K562 (cell line): Measurements from ENCODE around the gene AKAP14. TPM values are rescaled to one million over a fixed set of nuclear protein-coding genes. Genes with fewer than 3 reads are reported as not detected.
"Not testable (repeated sequence)": the region's sequence is repeated elsewhere in the genome, so short reads cannot be mapped to it uniquely, and the experiment has no call there.

Source experiments
- ATAC-seq: fragments of 200-7000 bp; cut with Tn5 transposase; 3 replicates; pipeline ENCODE4 v1.9.1; 2020; ENCODE audit warnings: moderate library complexity
- BruUV-seq: library from RNA; stranded (reverse); fragments of 400-500 nt; replicated peaks from 2 replicates; lab custom pipeline; 2021; lab: Mats Ljungman, UMichigan
- CTCF ChIA-PET: fragments of 300-600 bp; formaldehyde crosslinking; extraction: SDS; loops from one replicate; lab custom pipeline; 2021; ENCODE audit warnings: low intra/inter-chr PET ratio; lab: Yijun Ruan, JAX
- POLR2A ChIA-PET: fragments of 300-600, 350-650 bp; sonication (Branson Sonifier 250); formaldehyde crosslinking; extraction: SDS; loops from one replicate; lab custom pipeline; 2021; ENCODE audit warnings: antibody characterized with exemption, inconsistent platforms; lab: Yijun Ruan, JAX
- DNase-seq, 4 experiments: peaks; one replicate each; pipeline versions ENCODE4 v3.0.0 to v3.0.0-alpha.2; 2011 to 2018; ENCODE audit warnings: low spot score in 3 of 4, mixed read lengths in 3 of 4; ENCODE audit errors: extremely low read depth in 1 of 4
- FAIRE-seq: peaks from 2 replicates; lab custom pipeline; 2011; peaks lifted over from hg19 to GRCh38; lab: Jason Lieb, UNC
- H2AFZ ChIP-seq: 2 replicates; pipeline ENCODE4 v1.6.0; 2011; ENCODE audit warnings: low read depth, low read length, control low read depth, inconsistent platforms
- H3K27ac ChIP-seq: fragments of 200-600 bp; 3 replicates; pipeline ENCODE4 v1.8.0; 2011; ENCODE audit warnings: low read depth, mild to moderate bottlenecking, control low read depth, inconsistent platforms, low read length, moderate library complexity, mixed read lengths; ENCODE audit errors: extremely low read depth
- H3K27me3 ChIP-seq, 2 experiments: fragments of 300-600 bp in 1 of 2; 2 replicates in 1 of 2; 3 replicates in 1 of 2; pipeline versions ENCODE4 v1.6.0 to v1.8.0; 2011; ENCODE audit warnings: inconsistent platforms in 2 of 2, low read length in 2 of 2, mild to moderate bottlenecking in 1 of 2, mixed read lengths in 1 of 2, moderate library complexity in 1 of 2; ENCODE audit not compliant: control insufficient read depth in 2 of 2, insufficient read depth in 2 of 2
- H3K36me3 ChIP-seq: fragments of 300-600 bp; 3 replicates; pipeline ENCODE4 v1.8.0; 2011; ENCODE audit warnings: mild to moderate bottlenecking, low read length, inconsistent platforms; ENCODE audit not compliant: control insufficient read depth, insufficient read depth
- H3K4me1 ChIP-seq, 2 experiments: fragments of 200-600 bp in 1 of 2; replicated peaks in 1 of 2; 2 replicates in 1 of 2; 3 replicates in 1 of 2; pipeline versions ENCODE4 v1.5.1 to v1.8.0; 2011; ENCODE audit warnings: inconsistent platforms in 2 of 2, low read length in 2 of 2, mild to moderate bottlenecking in 1 of 2, mixed read lengths in 1 of 2, moderate library complexity in 1 of 2; ENCODE audit not compliant: control insufficient read depth in 2 of 2, insufficient read depth in 2 of 2
- H3K4me2 ChIP-seq: 2 replicates; pipeline ENCODE4 v1.6.1; 2011; ENCODE audit warnings: low read length, control low read depth, inconsistent platforms, mixed read lengths; ENCODE audit not compliant: insufficient read depth
- H3K4me3 ChIP-seq: fragments of 200-600 bp; sonication (generic), shearing (Covaris generic); 2 replicates; pipeline ENCODE4 v1.5.1; 2016; ENCODE audit warnings: control low read depth, inconsistent platforms
- H3K79me2 ChIP-seq: fragments of 200-600 bp; 3 replicates; pipeline ENCODE4 v1.8.0; 2011; ENCODE audit warnings: low read length, inconsistent platforms; ENCODE audit not compliant: control insufficient read depth, insufficient read depth
- H3K9ac ChIP-seq, 2 experiments: 2 replicates each; pipeline versions ENCODE4 v1.6.0 to v1.6.1; 2011; ENCODE audit warnings: low read depth in 2 of 2, low read length in 2 of 2, control low read depth in 1 of 2, inconsistent platforms in 1 of 2, mild to moderate bottlenecking in 1 of 2, mixed read lengths in 1 of 2; ENCODE audit not compliant: insufficient read depth in 1 of 2
- H3K9me1 ChIP-seq: one replicate; pipeline ENCODE4 v1.6.0; 2011; ENCODE audit warnings: inconsistent platforms, mild to moderate bottlenecking, low read length, moderate library complexity; ENCODE audit not compliant: control insufficient read depth, insufficient read depth
- H3K9me3 ChIP-seq: replicated peaks from 2 replicates; pipeline ENCODE4 v1.5.1; 2011; ENCODE audit warnings: low read depth, low read length, inconsistent platforms; ENCODE audit not compliant: control insufficient read depth, insufficient read depth
- H4K20me1 ChIP-seq: replicated peaks from 2 replicates; pipeline ENCODE4 v1.6.1; 2011; ENCODE audit warnings: low read length, inconsistent platforms, mixed read lengths; ENCODE audit not compliant: control insufficient read depth, insufficient read depth
- DIDO1 ChIP-seq: fragments of 450-650 bp; IDR thresholded peaks from 2 replicates; pipeline ENCODE4 v1.6.1; 2016; ENCODE audit warnings: low read depth, missing biosample characterization, missing genetic modification characterization
- KDM2B ChIP-seq: fragments of 250-450 bp; sonication (Bioruptor Pico); IDR thresholded peaks from 2 replicates; pipeline ENCODE4 v1.8.0; 2021; ENCODE audit warnings: mild to moderate bottlenecking, moderate library complexity
- MAFK ChIP-seq: IDR thresholded peaks from 2 replicates; pipeline ENCODE4 v1.6.1; 2011; ENCODE audit warnings: low read length, improper control_type of control experiment
- NFYB ChIP-seq: IDR thresholded peaks from 2 replicates; pipeline ENCODE4 v1.6.1; 2011; ENCODE audit warnings: mild to moderate bottlenecking, moderate library complexity; ENCODE audit not compliant: insufficient read length; ENCODE audit errors: extremely low read depth
- NR4A1 ChIP-seq, 2 experiments: fragments of 250-450 bp in 1 of 2; fragments of 450-650 bp in 1 of 2; sonication (Bioruptor Pico) in 1 of 2; IDR thresholded peaks; 2 replicates each; pipeline versions ENCODE4 v1.4.0 to v1.6.1; 2016 to 2020; ENCODE audit warnings: mild to moderate bottlenecking in 2 of 2, missing compliant biosample characterization in 1 of 2, missing genetic modification characterization in 1 of 2, moderate library complexity in 1 of 2
- REST ChIP-seq, 2 experiments: fragments of 450-650 bp; formaldehyde crosslinking in 1 of 2; IDR thresholded peaks; 2 replicates each; pipeline versions ENCODE4 v1.4.0 to v1.6.1; 2014 to 2020; ENCODE audit warnings: mild to moderate bottlenecking in 2 of 2, borderline replicate concordance in 1 of 2, low read depth in 1 of 2
- ZBTB33 ChIP-seq: sonication (generic); formaldehyde crosslinking; IDR thresholded peaks from 2 replicates; pipeline ENCODE4 v1.8.1; 2023; ENCODE audit warnings: mild to moderate bottlenecking, missing genetic modification reagents
- WGBS: fragments of 100-300 bp; shearing (Covaris generic); methylation state at CpG from one replicate; pipeline ENCODE4 v1.1.6; 2016; ENCODE audit warnings: low coverage, mixed read lengths; ENCODE audit not compliant: insufficient coverage; ENCODE audit errors: missing lambda C conversion rate; 5-methylcytosine and 5-hydroxymethylcytosine counted together
- in situ Hi-C: fragments of 300-500 bp; cut with MboI; formaldehyde crosslinking; loops from 4 replicates; pipeline ENCODE4 v1.15.0; 2018; ENCODE audit warnings: inconsistent platforms, mixed read lengths
- intact Hi-C: fragments of 100-400 bp; cut with micrococcal nuclease; formaldehyde crosslinking; loops from 2 replicates; pipeline ENCODE4 v1.14.2; 2022
- polyA plus RNA-seq, 8 experiments: library from polyadenylated mRNA; depleted of rRNA in 4 of 8; stranded (reverse) in 5 of 8; unstranded in 3 of 8; fragments of >200 nt; fragmentation: Nextera tagmentation in 2 of 8; fragmentation: Illumina TruSeq in 1 of 8; extraction: Ambion mirVana in 2 of 8; extraction: Trizol in 1 of 8; gene quantifications; 2 replicates each; pipeline versions ENCODE4 v1.2.1 to v1.2.3, GENCODE V29; 2011 to 2014; ENCODE audit warnings: inconsistent platforms in 1 of 8, missing spikeins in 1 of 8
- total RNA-seq, 7 experiments: library from RNA; depleted of rRNA in 6 of 7; stranded (reverse); fragments of >200 nt in 6 of 7; fragmentation: Illumina TruSeq in 2 of 7; extraction: Trizol in 2 of 7; gene quantifications; 2 replicates each; pipeline versions ENCODE4 v1.2.1 to v1.2.3, GENCODE V29; 2011 to 2021; ENCODE audit warnings: low replicate concordance in 1 of 7

Gene AKAP14
- total and polyA plus RNA-seq, 9 of the 15 experiments (the other 6 are each of a cell fraction or from before 2014, with no cell fraction given) = not detected

DNA sequence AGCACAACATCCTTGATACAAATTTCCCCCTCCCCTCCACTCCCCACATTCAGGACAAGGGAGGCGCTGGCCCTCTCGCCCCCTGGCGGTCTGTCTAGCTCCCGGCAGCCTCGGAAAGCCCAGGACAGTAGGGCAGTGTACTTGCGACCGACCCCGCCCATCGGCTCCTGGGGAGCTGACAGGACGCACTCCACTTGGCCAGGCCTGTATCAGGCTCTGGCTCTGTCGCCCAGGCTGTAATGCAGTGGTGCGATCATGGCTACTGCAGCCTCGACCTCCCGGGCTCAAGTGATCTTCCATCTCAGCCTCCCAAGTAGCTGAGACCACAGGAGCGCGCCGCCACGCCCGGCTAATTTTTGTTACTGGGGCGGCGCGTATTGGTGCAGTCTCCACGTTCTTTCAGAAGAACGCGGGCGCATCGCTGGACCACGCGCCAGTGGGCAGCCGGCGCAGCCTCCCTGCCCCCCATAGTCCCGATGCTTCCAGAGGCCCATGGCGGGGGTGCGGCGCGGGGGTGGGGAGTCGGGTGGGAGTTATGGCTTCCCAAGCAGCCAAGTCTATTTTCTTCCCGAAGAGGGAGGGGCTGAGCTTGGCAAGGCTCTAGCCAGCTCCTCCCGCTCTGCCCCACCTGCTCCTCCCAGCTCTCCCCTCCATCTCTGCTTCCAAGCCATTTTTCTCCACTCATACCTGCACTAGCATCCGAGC is 7.8 kb upstream of the AKAP14 start (continued):
- 0 out of 2 replicates have a peak, but pooled peaks have one; percentile 10 for TF ChIP-seq REST (IDR thresholded peaks at IDR 0.05; ENCODE audit: borderline replicate concordance)
- no peak for TF ChIP-seq REST (CRISPR knock-in tag; IDR thresholded peaks at IDR 0.05; ENCODE audit: low read depth)
- 0 out of 2 replicates have a peak, but pooled peaks have one; percentile 18 for TF ChIP-seq ZBTB33 (CRISPR knock-in tag)
- TF ChIP-seq NFYB = no peak
- no peak for TF ChIP-seq MAFK
- no peak for TF ChIP-seq KDM2B (CRISPR knock-in tag)
- TF ChIP-seq DIDO1 (tag) = no peak
- no peak for TF ChIP-seq NR4A1 (CRISPR knock-in tag; IDR thresholded peaks at IDR 0.05)
- TF ChIP-seq NR4A1 (tag; IDR thresholded peaks at IDR 0.05) = no peak
- TF ChIP-seq, all 486 proteins: peak for 4

DNA sequence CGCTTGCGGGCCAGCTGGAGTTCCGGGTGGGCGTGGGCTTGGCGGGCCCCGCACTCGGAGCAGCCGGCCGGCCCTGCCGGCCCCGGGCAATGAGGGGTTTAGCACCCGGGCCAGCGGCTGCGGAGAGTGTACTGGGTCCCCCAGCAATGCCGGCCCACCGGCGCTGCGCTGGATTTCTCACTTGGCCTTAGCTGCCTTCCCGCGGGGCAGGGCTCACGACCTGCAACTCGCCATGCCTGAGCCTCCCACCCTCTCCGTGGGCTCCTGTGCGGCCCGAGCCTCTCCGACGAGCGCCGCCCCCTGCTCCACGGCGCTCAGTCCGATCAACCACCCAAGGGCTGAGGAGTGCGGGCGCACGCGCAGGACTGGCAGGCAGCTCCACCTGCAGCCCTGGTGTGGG is 5.1 kb upstream of the AKAP14 start:
- 95% methylated on average over 4 of the region's 36 CpGs for WGBS
- H3K9me1 ChIP-seq, H4K20me1 ChIP-seq, DNase-seq, FAIRE-seq, intact Hi-C loops, H3K9me3 ChIP-seq, CTCF ChIA-PET, H2AFZ ChIP-seq, H3K4me3 ChIP-seq, ATAC-seq, H3K9ac ChIP-seq, BruUV-seq, H3K4me2 ChIP-seq, H3K36me3 ChIP-seq, H3K27me3 ChIP-seq, in situ Hi-C loops, H3K4me1 ChIP-seq, H3K79me2 ChIP-seq, H3K27ac ChIP-seq: not testable (repeated sequence)
- POLR2A ChIA-PET = interaction anchor here (0.6 kb wide), 1 partner anchor 10 kb away, joined by 3 read pairs; no protein-coding TSS in a partner anchor
